ENCODE data around the gene SLC7A8.
A peak's percentile ranks its signal among the peaks of the same experiment; 100 is the strongest.

Gene SLC7A8

DNA sequence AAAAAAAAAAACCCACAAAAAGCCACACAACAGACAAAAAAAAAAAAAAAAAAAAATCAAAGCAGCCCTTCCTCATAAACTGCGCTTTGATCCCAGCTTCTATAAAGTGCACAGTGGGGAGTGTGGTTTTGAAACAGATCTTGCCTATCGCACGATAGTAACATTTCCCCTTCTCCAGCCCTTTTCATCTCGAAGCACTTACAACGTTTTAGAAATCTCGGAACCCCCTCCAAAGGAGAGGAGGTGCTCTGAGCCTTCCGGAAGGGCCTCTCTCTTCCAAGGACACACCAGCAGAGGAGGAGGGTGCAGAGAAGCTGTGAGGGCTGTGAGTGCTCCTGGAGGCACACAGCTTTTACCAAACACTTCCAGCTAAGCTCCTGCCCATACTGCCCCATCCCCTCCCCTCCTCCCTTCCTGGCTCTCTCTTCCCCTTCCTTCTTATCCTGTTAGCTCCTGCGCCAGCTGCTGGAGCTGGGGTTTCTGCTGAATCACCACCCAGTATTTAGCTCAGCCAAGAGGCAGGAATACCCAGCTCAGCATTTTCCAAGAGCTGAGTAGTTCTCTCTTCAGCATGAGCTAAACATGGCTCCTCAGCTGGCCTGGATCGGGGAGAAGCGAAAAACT, 28.4 kb downstream of the SLC7A8 start:
- DNase-seq: peak; percentile 93

DNA sequence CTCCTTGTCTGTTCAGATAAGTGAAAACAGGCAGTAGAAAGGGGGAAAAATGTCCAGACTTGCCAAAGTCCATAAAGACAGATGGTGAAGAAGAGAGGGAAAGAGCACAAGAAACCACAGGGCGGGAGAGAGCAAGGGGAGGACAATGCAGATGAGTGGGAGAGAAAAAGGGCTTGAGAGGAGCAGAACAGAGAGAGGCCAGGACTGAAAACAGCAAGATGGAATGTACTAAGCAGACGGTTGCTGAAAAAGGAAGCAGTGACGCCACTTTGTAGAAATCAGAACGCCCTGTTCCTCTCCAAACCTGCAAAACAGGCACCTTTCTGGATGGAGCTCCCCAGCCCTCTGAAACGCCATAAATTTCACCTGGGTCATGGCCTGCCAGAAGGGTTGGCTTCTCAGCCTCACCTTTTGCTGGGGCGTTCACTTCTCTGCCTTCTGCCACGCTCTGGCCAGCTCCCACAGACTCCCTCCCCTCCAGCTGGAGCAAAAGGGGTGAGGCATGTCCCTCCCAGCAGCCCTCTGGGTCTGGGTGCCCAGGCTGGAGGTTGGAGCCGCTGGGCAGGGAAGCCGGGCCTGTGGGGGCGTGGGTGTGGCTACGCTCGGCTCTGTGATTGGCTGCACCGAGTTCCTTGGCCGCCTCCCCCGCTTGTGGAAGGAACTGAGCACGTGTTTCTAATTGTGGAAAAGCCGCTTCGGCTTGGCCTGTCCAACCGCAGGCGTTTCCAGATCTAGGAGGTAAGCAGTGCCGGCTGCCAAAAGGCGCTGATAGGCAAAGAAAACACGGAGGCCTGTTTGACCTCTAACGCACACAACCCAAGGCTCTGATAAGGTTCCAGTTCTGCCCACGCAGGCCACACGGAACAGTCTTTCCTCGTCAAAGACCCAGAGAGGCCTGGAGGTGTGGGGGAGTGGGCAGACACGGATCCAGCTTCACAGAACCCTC, 29.3 kb downstream of the SLC7A8 start:
- peak; percentile 91 for DNase-seq

DNA sequence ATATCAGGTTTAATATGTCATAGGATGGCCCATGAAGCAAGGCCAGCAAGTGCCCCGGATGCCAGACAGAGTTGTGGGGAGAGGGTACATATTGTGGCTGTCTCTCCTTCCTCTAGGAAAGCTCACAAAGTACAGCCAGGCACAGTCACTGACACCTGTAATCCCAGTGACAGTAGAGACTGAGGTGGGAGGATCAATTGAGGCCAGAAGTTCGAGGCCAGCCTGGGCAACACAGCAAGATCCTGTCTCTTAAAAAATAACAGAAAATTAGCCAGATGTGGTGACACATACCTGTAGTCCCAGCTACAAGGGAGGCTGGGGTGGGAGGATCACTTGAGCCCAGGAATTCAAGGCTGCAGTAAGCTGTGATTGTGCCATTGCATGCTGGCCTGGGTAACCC, 32.1 kb downstream of the SLC7A8 start:
- no peak for DNase-seq

DNA sequence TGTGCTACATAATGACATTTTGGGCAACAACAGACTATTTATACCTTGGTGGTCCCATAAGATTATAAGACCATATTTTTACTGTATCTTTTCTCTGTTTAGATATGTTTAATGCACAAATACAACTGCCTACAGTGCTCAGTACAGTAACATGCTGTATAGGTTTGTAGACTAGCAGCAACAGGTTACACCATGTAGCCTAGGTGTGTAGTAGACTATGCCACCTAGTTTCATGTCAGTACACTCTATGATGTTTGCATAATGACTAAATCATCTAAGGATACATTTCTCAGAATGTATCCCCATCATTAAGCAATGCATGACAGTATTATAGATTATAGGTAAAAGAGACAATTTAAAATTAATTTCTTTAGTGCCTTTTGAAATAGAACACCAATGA, 33.7 kb downstream of the SLC7A8 start:
- no peak for DNase-seq

DNA sequence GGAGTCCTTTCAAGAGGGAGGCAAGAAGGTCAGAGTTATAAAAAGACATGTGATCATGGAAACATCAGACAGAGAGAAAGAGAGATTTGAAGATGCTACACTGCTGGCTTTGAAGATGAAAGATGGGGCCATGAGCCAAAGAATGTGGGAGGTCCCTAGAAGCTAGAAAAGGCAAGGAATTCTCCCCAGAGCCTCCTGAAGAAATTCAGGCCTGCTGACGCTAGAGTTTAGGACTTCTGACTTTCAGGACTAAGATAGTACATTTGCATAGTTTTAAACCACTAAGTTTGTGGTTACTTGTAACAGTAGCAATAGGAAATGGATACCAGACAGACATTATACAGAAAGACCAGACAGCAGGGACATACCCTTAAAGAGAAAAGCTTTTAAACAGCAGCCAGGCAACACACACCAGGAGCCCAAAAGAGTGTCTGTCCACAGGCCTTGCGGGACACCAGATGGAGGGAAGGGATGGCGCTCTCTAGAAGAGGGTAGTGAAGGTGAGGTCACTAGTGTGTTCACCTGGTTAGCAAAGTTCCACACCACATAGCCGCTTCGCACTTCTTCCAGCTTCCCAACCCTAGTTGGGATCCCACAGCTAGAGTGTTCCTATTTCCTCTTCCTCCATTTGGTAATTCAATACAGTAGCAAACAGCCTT, 34.7 kb downstream of the SLC7A8 start:
- peak; percentile 28 for DNase-seq

DNA sequence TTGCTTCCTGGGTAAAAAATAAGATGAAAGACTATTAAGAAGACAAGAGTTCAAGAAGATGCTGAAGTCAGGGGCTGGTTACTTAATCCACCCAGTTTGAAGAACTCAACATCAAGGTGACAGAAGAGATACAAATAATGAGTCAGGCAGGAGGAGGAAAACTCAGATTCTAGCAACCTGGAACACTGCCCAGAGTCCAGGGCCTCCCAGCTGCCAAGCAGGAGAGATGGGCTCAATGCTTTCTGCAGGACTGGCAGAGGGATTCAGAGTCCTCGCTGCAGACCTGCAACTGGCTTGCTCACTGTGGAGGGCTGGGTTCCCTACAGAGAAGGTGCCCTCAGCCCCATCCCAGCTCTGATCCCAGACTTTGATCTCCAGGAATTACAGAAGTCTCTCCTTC, 35.8 kb downstream of the SLC7A8 start:
- peak; percentile 58 for DNase-seq

DNA sequence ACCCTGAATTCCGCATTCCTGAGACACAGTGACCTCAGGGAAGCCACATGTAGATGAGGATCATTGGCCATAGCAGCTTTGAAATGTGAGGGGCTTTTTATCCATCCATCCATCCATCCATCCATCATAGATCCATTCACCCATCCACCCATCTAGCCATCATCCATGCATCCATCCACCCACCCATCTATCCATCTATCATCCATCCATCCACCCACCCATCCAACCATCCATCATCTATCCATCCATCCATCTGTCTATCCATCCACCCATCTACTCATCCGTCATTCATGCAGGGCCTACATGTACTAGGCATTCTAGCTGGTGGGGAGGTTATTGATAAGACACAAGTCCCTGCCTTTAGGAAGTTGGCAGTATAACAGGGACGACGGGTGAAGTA, 36.5 kb downstream of the SLC7A8 start:
- DNase-seq: no peak

DNA sequence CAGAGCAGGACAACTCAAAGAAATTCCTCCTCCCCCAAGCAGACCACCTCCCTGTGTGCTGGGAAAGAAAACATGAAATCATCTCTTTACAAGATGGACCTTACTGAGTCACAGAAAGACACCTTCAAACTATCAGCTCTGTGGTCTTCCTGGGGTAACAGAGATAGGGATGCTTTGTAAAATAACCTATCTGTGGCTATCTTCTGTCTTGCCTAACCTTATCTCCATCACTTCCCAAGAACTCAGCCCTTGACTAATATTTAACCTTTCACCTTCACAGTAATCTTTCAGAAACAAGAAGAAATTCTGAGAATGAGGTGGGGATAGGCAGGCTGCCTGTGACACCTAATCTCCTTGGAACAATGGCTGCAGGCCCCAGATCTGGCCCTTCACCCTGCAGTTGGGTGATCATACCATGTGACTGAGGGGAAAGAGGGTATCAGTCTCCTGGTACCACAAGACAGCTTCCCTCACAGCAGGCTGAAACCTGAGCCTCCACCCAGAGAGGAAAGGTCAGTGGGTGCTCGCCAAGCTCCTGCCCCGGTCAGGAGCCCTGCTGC, 37.0 kb downstream of the SLC7A8 start:
- no peak for DNase-seq

DNA sequence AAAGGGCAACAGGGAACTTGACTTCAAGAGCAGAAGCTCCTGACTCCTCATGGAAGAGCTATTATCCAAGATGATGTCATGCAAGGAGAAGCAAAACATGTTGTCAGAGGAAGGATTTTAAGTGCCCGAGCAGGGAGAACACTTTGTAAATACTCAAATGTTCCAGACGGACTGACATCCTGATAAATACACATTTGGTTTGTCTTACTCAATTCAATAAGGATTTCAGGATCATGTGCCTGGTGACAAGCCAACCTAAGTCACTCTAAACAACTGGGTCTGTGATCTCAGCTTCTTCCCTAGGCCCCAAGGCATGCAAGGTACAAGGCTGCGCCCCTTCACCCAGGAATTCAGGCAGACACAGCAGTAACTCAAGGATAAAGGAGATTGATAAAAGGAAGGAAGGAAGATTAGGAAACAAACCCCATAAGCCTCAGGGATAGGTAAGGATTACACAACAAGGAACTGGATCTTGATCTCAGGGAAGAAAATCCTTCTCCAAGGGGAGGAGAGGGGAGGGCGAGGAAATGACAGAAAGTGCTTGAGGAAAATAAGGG, 37.6 kb downstream of the SLC7A8 start:
- DNase-seq: no peak

DNA sequence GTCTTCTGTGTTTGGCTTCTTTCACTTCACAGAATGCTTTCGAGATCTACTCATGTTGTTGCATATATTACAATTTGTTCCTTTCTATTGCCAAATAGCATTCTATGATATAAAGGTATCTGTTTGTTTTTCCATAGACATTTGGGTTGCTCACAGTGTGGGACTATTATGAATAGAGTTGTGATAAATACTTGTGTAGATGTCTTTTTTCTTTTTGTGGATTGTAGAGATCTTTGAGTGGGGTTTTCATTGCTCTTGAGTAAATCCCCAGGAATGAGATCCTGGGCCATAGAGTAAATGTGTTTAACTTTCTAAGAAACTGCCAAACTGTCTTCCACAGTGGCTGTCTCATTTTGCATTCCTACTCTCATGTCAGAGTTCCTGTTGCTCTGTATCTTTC, 39.5 kb downstream of the SLC7A8 start:
- no peak for DNase-seq

DNA sequence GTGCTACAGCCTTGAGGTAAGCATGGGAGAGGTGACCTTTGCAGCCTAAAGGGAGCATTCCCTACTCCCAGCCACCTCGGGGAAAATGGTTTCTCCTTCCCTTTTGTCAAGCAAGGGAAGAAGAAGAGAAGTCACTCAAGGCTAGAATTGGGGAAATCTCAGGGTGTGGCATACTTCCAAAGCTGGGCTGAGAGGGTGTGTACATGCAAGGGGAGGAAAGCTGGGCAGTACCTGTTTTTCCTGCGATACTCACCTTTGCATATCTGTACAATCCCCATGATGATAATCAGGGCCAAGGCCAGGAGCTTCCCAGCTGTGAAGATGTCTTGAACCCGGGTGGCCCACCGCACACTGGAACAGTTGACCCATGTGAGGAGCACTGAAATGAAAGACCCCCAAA, 40.6 kb downstream of the SLC7A8 start:
- DNase-seq: no peak

DNA sequence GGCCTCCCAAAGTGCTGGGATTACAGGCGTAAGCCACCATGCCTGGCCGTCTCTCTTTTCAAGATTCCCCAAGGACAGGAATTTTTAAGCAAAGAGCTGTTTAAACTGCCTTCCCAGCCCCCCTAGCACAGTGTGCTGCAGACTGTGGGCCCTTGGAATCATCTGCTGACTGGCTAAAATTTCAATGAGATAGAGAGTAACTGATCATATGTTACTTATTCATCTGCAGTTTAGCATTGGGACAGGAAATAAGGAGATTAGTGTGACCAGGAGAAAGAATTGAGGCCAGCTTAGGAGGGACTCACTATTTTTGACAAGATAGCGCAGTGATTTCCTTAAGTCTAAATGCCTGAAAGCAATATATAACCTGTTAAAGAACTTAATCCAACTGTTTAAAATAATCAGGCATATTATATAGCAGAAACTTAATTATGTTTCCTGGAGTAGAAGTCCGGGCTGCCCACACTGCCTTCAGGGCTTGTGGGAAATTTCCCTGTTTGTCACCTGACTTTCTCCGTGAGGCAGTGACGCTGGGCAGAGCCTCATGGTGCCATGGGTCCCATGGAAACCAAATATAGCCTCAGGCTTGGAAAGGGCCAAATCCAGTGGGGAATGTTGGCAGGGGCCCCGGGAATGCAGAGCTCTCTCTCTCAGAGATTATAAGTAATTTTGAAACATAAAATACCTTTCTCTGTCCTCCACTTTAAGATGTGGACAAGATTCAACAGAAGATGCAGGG, 41.6 kb downstream of the SLC7A8 start:
- DNase-seq: peak; percentile 27

DNA sequence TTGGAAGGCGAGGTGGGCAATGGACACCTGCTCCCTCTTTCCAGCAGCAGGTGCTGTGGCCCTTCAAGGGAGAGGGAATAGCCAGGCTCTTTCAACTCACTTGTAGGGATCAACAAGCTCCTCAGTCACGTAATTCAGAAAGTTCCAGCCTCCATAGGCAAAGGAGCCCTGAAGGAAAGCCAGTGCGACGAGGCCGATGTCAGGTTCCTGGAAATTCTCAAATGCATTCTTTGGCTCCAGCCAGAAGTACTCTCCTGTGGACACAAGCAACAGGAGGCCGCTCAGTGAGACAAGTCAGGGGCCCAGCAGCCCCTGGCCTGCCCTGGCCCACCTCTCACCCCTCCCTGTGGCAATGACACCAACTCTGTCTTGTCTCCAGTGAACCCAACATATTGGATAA, 43.1 kb downstream of the SLC7A8 start:
- no peak for DNase-seq

DNA sequence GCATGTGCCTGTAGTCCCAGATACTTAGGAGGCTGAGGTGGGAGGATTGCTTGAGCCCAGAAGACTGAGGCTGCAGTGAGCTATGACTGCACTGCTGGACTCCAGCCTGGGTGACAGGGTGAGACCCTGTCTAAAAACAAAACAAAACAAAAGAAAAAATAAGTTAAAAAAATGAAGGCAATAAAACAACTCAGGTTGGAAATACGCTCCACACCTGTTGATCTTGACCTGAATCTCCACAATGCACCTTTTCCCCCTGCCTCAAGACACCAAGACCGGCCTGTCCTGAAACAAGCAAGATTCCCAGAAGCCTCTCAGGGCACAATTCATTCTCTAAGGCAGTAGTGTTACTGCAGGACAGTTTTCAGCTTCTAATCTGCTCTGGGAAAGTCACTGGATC, 43.6 kb downstream of the SLC7A8 start:
- no peak for DNase-seq

DNA sequence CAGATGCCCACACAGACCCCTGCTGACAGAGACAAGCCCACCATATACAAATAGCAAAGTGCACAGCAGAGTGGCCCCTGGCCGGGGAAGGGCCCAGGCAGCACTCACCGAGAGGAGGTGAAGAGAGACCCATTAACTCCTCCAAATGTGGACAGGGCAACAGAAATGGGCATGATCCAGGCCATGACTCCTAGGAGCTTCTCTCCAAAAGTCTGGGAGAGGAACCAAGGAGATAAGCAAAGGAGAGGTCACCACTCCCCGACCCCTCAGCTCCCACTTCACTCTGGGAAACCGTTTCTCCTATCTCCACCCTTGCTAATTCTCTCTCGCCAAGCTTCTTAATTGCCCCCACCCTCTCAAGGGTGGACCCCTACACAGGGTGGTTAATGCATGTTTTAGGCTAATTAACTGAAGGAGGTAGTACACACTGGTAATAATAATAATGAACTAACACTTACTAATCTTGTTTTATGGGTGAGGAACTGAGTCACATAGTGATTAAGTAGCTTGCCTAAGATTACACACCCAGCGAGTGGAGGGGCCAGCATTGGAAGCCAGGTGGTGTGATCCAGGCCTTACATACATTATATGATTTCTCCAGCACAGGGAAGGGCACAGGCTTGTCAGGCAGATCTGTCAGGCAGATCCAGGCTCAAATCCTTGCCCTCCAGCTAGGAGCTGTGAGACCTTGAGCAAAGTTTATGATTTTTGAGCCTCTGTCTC, 45.5 kb downstream of the SLC7A8 start:
- no peak for DNase-seq

DNA sequence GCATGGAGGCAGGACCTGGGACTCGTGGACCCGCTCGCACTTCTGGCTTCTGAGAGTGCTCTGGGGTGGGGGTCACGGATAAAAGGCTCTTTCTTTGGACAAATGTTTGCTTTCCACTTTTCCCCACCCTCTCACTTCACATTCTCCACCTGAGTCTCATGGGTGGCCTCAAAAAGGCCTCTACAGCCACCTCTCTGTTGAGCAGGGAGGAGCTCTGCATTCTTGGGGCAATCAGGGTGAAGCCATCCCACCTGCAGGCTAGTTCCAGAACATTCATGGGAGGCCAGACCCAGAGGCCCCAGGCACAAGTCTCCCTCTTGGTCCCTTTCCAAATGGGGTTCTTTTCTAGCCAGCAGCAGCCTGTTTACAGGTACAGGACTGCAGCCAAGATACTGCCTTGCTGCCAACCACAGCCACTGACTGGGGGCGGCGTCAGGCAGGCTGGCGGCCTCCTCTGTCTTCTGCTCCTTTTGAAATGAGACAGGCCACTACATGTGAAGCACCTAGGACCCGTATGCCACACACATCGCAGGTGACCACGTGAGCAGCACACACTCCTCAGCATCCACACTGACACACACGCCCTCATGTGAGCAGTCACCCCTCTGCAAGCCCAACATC, 46.2 kb downstream of the SLC7A8 start:
- DNase-seq: no peak

DNA sequence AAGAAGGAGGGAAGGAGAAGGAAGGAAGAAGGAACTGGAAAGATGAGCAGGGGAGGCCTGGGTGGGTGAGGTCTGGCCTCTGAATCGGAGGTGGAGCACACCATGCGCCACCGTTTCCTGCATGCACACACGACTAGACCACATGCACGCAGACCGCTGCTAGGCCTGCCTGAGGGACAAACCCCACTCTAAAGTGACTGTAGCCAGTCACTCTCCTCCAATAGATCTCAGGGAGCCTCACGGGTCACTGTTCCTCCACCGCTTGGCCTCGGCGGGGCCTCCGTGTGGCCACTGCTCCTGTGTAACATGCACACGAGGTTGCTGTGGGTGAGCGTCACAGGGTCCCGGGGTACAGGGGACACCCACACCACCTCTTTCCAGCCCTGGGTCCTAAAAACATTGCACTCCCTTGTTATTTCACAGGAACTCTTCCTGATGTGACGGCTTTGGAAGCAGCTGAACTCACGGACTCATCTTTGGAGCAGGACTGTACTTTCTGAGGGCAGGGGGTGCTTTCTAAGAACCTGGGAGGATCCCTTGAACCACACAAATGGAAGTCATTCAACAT, 46.8 kb downstream of the SLC7A8 start:
- DNase-seq: no peak

DNA sequence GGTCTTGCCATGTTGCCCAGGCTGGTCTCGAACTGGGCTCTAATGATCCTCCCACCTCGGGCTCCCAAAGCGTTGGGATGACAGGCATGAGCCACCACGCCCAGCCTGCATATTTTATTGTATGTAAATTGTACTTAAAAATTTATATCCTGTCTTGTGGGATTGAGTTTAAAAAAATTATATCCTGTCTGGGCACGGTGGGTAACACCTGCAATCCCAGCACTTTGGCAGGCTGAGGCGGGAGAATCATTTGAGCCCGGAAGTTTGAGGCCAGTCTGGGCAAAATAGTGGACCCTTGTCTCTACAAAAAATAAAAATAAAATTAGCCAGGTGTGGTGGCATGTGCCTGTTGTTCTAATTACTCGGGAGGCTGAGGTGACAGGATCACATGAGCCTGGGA, 50.5 kb downstream of the SLC7A8 start:
- no peak for DNase-seq

DNA sequence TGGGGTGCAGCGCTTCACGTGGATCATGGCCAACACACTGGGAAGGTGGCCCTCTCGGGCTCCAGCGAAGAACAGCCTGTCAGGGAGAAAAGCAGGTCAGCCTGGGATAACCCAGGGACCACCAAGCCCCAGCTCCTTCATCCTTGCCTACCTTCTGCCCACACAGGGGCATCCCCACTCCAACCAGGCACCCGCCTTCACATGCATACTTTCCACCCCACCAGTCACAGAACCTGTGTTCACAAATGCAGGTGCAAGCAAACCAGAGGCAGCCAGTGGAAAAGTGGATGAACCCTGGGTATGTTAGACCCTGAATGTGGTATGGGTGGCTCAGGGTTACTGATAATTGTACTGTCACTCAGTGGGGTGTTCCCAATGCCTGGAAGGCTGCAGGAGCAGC, 52.0 kb downstream of the SLC7A8 start:
- no peak for DNase-seq

DNA sequence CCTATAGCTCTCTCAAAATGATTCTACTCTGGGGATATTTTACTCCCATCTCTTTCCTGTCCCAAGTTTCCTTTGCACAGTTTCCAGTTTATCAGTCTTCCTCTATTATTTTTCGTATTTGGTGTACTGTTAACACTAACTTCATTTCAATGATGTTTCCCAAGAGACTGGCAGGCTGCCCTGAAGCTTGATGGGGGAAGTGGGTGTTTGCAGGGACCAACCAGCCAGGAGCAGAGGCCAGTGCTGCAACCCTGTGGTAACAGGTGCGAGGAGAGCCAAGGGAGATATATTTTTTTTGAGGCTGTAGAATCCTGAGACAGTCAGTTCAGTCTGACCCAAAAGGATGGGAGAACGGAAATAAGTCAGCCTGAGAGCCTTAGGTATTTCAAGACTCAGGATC, 52.6 kb downstream of the SLC7A8 start:
- DNase-seq: no peak

DNA sequence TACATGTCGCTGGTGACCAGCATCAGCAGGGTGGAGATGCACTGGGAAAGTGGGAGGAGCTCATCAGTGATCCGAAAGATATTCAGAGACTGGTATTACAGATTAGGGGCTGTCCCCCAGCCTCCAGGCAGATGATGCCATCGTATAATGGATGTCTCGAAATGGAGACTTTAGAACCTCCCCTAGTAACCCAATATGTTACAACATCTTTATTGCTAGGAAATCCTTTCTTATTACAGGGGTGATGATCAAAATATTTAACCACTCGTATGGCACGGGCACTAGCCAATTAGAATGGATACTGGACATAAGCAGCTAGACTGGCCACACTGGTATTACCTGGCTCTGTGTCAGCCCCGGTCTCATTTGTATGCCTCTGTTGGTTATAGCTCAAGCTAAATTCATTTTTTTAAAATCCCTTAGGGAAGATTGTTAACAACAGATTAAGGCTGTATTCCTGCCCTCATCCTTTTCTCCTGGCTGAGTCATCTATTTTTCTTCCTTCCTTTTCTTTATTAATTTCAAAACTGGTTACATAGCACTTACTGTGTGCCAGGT, 53.6 kb downstream of the SLC7A8 start:
- DNase-seq: no peak
